HEK293 (cell line): ENCODE data around the gene BLM.

Experiments used
- KLF16 ChIP-seq: fragments of 450-650 bp; formaldehyde crosslinking; IDR thresholded peaks from 2 replicates; pipeline ENCODE4 v1.5.1; 2017; ENCODE audit warnings: missing biosample characterization, missing genetic modification characterization
- TCF7L2 ChIP-seq: IDR thresholded peaks from 2 replicates; pipeline ENCODE4 v1.6.1; 2011; ENCODE audit warnings: low read depth, mild to moderate bottlenecking, inconsistent platforms, low read length, moderate library complexity, borderline replicate concordance
- ZFP41 ChIP-seq: fragments of 450-650 bp; formaldehyde crosslinking; IDR thresholded peaks from 2 replicates; pipeline ENCODE4 v1.5.1; 2016; ENCODE audit warnings: missing biosample characterization, missing genetic modification characterization, borderline replicate concordance
- ZNF239 ChIP-seq: fragments of 450-650 bp; formaldehyde crosslinking; IDR thresholded peaks from 2 replicates; pipeline ENCODE4 v1.5.1; 2016; ENCODE audit warnings: missing biosample characterization, missing genetic modification characterization

GRCh38 chr15:90680371-90680935 is 36.7 kb upstream of the BLM start:
- TF ChIP-seq TCF7L2 (no peak), ZNF239 (tag by site-specific recombination) (no peak), ZFP41 (tag by site-specific recombination) (no peak), KLF16 (tag by site-specific recombination) (no peak)
